C4-2B (cell line): ENCODE results near the gene EMC7.

Experiments
- CTCF ChIP-seq: fragments of 450-650 bp; conservative IDR thresholded peaks from 2 replicates; pipeline ENCODE4 v1.5.1; 2017; ENCODE audit warnings: mild to moderate bottlenecking
- ZFX ChIP-seq: fragments of 450-650 bp; IDR thresholded peaks from 2 replicates; pipeline ENCODE4 v1.6.1; 2017

GRCh38 chr15:34059476-34059875, 42.2 kb downstream of the EMC7 start:
- no peak for TF ChIP-seq CTCF
- TF ChIP-seq ZFX: no peak
